ENCODE results near the gene TKT.

Gene TKT

GRCh38 chr3:53195602-53196574 lies 59.9 kb downstream of the TKT start:
- DNase-seq (ENCODE audit: low read depth), result peak; percentile 24

DNA sequence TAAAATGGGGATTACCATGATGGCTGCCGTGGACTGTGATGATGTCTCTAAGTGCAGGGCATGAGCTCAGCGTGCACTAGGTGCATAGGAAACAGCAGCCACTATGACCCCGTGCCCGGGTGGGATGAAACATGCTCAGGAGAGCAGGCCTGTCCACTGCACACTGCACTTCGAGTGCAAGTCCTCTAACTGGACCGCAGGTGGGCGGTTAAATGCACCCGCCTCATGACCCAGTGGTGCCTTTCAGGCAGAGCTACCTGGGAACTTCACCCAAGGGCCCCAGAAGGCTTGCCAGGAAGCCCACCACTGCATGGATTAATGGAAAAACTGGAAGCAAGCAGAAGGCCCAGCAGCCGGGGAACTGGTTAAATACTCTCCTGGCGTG lies 60.8 kb downstream of the TKT start:
- no peak for DNase-seq (ENCODE audit: low read depth)

GRCh38 chr3:53194210-53195065 lies 61.4 kb downstream of the TKT start:
- peak; percentile 75 for DNase-seq (ENCODE audit: low read depth)

DNA sequence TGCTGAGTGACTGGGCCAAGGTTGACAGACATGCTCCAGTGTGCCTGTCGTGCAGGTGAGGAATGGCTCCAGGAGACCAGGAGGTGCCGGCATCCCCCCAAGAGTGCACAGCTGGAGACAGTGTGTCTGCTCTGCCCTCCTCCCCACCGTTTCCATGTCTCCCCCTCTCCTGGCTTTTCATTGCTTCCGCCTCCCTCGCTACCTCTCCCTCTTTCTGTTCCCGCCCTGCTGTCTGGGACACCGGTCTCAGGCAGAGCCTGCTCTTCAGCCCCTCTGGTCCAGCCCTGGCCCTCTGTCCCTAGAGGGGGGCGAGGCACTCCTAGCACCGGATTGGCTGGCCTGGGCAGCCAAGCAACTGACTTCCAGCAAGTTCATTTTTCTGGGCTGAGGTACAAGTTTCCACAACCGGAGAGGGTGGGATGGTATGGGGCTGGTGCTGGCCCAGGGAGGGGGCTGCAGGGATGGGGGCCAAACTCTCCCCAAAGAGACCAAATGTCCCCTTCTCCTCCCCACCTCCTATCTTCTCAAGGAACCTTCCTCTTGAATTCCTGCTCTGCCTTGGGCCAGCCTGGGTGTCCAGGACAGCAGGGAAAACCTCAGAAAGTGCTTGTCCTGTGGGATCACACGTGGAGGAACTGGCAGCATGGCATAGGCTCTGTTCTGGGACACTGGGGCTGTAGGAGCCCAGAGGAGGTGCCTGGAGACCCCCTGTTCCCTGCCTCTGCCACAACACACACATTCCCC lies 62.2 kb downstream of the TKT start:
- DNase-seq (ENCODE audit: low read depth), result peak; percentile 26

GRCh38 chr3:53192608-53193007 lies 63.2 kb downstream of the TKT start:
- no peak for DNase-seq (ENCODE audit: low read depth)

DNA sequence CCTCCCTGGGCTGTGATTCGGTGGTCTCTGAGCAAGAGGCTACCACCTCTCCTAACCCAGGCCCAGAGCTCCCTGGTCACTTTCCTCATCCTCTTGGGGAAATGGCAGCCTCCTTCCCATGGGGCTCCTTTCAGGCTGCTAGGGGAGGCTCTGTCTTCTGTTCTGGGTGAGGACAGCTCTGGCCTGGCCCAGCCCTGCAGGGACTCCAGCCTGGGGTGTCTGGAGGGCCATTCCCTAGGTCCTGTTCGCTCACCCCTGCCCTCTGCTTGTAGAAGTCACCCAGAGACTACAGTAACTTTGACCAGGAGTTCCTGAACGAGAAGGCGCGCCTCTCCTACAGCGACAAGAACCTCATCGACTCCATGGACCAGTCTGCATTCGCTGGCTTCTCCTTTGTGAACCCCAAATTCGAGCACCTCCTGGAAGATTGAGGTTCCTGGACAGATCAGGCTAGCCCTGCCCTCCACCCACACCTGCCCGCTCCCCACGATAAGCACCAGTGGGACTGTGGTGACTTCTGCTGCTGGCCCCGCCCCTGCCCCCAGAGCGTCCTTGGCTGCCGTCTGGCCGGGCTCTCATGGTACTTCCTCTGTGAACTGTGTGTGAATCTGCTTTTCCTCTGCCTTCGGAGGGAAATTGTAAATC lies 63.9 kb downstream of the TKT start:
- DNase-seq (ENCODE audit: low read depth), result no peak

GRCh38 chr3:53190659-53191058 lies 65.2 kb downstream of the TKT start:
- DNase-seq (ENCODE audit: low read depth), result no peak

GRCh38 chr3:53189276-53189675 lies 66.5 kb downstream of the TKT start:
- no peak for DNase-seq (ENCODE audit: low read depth)

- DNase-seq (ENCODE audit: low read depth), result no peak
Measured at GRCh38 chr3:53188720-53189119, 67.1 kb downstream of the TKT start.

DNA sequence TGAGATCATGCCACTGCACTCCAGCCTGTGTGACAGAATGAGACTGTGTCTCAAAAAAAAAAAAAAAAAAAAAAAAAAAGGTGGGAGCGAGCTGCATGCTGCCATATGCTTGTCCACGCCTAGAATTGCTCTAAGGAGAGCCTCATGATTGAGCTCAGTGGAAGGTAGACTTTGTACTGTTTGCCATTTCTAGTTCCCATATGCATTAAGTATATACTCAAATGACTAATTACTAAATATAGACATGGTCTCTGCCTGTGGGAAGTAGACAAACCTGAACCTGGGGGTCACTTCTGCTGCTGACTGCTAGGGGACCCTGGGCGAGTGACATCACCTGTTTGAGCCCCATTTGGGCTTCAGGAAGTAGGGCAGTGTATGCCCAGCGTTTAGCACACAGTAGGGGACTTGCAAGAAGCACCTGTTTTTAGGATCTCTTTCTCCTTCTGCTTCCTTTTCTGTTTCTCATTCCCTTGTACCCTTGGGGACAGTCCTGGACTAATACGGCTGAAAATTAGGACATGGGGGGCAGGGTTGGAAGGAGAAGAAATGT lies 67.6 kb downstream of the TKT start:
- DNase-seq (ENCODE audit: low read depth), result no peak

DNA sequence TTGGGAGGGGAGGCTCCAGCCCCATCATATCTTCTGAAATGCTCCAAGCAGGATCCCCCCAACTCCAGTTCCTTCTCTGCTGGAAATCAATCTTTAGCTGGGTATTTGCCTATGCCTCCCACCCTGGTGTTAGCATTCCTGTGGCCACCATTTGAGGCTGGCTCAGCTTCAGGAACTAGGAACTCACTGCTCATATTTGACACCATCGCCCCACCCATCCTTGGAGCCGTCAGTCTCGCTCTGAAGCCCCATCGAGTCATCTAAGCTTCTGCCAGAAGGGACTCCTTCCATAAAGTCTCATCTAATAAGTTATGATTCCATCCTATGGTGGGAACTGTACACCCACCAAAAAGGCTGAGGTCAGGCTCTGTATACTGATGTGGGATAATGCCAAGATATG lies 68.4 kb downstream of the TKT start:
- DNase-seq (ENCODE audit: low read depth), result peak; percentile 61

DNA sequence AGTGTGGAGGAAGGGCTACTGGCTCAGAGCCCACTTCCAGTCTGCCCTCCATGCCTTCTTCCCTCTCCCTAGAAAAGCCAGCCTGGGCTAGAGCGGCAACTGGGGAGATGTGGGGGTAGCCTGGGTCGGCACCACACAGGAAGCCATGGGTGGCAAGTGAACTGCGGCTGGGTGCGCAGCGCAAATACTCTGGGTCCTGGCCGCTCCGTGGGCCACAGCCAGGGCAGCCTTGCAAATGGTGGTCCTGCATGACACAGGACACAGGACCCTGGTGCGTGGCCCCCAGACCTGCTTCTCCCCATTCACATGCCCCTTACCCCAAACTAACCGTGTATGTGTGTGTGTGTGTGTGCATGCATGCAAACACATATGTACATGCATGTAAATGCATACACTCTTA lies 69.1 kb downstream of the TKT start:
- DNase-seq (ENCODE audit: low read depth), result no peak

- DNase-seq (ENCODE audit: low read depth), result no peak
Measured at GRCh38 chr3:53185761-53186465, 69.9 kb downstream of the TKT start.

GRCh38 chr3:53184701-53185100 lies 71.1 kb downstream of the TKT start:
- DNase-seq (ENCODE audit: low read depth), result no peak

DNA sequence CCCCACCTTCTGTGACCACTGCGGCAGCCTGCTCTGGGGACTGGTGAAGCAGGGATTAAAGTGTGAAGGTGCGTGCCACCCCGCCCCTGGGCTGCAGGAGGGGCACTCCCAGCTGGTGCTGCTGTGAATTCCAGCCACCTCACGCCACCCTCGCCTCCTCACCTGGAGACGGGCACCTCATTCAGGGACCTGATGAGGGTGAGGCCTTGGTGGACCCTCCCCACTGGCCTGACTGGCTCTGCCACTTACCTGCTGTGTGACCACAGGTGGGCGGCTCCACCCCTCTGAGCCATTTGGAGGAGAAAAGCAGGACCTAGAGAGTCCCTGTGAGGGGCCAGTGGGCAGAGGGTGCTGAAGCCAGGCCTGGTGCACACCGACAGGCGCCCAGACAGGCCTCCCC lies 72.3 kb downstream of the TKT start:
- DNase-seq (ENCODE audit: low read depth), result no peak

DNA sequence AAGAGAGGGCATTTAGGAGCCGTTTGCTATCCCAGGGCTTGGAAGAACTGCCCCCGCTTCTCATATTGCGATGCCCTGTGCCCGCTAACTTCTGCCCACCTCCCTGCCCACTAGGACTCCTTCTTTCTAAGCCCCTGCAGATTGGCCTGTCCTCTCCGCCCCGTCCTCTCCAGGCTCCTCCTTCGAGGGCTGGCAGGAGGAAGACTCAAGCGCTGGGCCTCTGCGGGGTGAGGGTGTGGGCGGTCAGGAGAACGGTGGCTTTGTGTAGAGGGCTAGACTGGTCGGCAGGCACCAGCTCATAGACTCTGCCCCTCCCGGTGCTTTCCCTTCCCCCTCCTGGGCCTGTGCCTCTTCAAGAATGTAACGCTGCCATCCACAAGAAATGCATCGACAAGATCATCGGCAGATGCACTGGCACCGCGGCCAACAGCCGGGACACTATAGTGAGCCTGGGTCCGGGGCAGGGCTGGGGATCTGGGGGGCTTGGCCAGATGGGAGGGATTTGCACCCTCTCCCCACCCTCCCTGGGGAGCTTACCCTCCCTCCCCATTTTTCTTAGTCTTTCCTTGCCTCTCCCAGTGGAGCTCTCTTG lies 73.0 kb downstream of the TKT start:
- DNase-seq (ENCODE audit: low read depth), result no peak

- DNase-seq (ENCODE audit: low read depth), result no peak
Measured at GRCh38 chr3:53181528-53181927, 74.3 kb downstream of the TKT start.

GRCh38 chr3:53181024-53181371 lies 74.8 kb downstream of the TKT start:
- DNase-seq (ENCODE audit: low read depth), result no peak

DNA sequence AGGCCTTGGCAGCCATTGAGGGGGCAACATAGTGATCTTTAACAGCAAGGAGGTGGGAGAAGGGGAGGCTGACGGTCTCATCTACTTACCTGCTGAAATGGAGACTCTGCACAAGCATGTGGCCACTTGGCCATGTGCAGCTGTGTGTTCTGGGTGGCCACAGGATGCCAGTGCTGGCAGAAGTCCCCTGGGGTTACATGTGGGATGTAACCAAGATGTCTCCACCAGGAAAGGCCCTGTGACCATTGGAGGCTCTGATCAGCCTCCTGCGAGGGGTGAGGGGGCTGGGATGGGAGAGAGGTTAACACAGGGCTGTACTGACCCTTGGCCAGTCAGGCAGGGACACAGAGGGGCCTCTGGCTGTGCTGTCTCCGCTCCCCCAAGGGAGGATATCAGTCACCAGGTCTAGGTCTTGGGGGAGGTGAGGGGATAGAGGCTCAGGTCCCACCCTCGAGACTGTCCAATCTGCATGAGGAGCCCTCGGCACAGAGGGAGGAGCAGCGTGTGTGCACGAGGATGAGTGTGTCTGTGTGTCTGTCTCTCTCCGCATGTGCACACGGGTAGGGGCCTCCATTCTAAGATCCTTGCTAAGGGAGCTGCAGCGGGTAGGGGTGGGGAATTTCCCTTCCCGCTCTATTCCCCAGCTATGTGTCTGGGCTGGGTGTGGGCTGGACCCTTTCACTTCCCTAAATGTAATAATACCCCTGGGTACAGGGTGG lies 75.4 kb downstream of the TKT start:
- no peak for DNase-seq (ENCODE audit: low read depth)

DNA sequence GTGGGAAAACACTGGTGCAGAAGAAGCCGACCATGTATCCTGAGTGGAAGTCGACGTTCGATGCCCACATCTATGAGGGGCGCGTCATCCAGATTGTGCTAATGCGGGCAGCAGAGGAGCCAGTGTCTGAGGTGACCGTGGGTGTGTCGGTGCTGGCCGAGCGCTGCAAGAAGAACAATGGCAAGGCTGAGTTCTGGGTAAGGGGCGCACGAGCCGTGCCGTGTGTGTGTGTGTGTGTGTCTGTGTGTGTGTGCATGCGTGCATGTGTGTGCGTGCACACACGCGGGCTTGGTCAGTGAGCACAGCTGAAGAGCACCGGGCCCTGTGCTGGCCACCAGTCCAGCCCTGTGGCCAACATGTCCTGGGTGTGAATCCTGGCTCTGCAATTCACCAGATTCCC lies 76.2 kb downstream of the TKT start:
- no peak for DNase-seq (ENCODE audit: low read depth)
